OCI-LY7 (cell line): ENCODE results near the gene TAOK1.

ENCODE experiments used
- CTCF ChIP-seq: fragments of 200-600 bp; sonication (generic); conservative IDR thresholded peaks from 2 replicates; pipeline ENCODE4 v1.5.1; 2014; ENCODE audit warnings: mild to moderate bottlenecking, antibody characterized with exemption, low read length, moderate library complexity, mixed read lengths
- EZH2phosphoT487 ChIP-seq: fragments of 200-600 bp; sonication (generic); IDR thresholded peaks from 2 replicates; pipeline ENCODE4 v1.6.1; 2018; ENCODE audit warnings: low read depth, borderline replicate concordance, mild to moderate bottlenecking, mixed run types, antibody characterized with exemption, low read length, moderate library complexity, mixed read lengths

DNA sequence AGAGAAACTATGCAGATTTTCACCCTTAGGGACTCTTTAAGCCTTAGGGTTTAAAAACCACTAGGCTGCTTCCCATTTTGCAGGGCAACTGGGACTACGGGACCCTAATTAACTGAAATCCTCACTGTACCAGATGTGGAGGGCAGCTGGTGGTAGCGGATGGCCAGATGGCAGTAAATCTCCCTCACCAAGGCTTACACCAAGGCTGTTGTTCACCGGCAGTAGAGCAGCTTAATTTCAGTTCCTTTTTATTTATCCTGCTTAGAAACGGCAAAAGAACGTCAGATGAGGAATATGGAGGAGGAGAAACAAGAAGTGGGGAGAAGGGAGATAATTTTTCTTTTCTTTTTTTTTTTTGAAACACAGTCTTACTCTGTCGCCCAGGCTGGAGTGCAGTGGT lies 170.2 kb downstream of the TAOK1 start:
- TF ChIP-seq CTCF (no peak), EZH2phosphoT487 (no peak)
